H4 (cell line): ENCODE results near the gene GOLGA3. TPM values are rescaled to one million over a fixed set of nuclear protein-coding genes. Genes with fewer than 3 reads are reported as not detected.
A peak's percentile ranks its signal among the peaks of the same experiment; 100 is the strongest.
"Not testable (repeated sequence)": the region's sequence is repeated elsewhere in the genome, so short reads cannot be mapped to it uniquely, and the experiment has no call there.

Experiments
- DNase-seq: peaks from one replicate; pipeline ENCODE4 v3.0.0-alpha.2; 2015; ENCODE audit warnings: low spot score
- total RNA-seq: library from RNA; depleted of rRNA; stranded (reverse); fragments of >200 nt; shearing (Covaris generic); gene quantifications from 2 replicates; pipeline ENCODE4 v1.2.3, GENCODE V29; 2014

The GOLGA3 gene
- total RNA-seq, 1 experiment from 2014 or later, result 37.3 TPM

DNA sequence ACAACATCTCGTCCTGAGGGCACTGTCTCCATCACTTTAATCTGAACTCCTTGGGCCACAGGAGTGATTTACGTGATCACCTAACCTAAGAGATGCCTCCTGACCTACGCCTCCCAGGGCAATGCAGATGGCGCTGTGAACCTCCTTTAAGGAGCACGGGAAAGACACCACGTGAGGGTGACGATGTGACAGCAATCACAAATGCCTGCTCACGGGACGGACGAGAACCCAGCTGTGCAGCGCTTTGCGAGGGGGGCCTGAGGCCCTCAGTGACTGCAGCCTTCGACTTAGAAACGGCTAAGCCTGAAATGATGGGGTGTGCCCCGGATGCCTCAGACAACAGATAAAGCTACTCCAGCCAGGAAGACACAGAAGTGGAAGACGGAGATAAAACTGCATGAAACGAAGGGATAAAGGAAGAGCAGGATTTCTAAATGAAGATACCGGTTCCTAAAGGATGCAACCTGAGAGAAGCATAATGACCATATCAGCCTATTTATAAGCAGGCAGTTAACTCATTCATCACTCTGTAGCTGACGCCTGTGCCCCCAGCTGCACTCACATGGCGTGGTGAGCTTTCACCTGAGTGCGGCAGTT, 13.9 kb upstream of the GOLGA3 start:
- DNase-seq, result no peak

- DNase-seq, result no peak
Observed at GRCh38 chr12:132841151-132841550, 12.5 kb upstream of the GOLGA3 start.

GRCh38 chr12:132840536-132840935, 11.9 kb upstream of the GOLGA3 start:
- DNase-seq, result no peak

DNA sequence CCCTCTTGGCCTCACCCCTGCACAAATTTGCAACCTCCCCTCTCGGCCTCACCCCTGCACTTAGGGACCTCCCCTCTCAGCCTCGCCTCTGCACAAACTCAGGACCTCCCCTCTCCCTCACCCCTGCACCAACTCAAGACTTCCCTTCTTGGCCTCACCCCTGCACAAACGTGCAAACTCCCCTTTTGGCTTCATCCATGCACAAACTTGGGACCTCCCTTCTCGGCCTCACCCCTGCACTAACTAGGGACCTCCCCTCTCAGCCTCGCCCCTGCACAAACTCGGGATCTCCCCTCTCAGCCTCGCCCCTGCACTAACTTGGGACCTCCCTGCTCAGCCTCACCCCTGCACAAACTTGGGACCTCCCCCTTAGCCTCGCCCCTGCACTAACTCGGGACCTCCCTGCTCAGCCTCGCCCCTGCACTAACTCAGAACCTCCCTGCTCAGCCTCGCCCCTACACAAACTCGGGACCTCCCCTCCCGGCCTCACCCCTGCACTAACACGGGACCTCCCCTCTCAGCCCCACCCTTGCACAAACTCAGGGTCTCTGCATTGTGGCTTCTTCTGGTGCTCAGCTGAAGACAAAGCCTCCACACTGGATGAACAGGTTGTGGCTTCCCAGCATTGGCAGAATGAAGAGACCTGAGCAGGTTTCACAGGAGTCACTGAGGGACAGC, 11.0 kb upstream of the GOLGA3 start:
- no peak for DNase-seq

- DNase-seq, result no peak
Observed at GRCh38 chr12:132838410-132839080, 9.9 kb upstream of the GOLGA3 start.

DNA sequence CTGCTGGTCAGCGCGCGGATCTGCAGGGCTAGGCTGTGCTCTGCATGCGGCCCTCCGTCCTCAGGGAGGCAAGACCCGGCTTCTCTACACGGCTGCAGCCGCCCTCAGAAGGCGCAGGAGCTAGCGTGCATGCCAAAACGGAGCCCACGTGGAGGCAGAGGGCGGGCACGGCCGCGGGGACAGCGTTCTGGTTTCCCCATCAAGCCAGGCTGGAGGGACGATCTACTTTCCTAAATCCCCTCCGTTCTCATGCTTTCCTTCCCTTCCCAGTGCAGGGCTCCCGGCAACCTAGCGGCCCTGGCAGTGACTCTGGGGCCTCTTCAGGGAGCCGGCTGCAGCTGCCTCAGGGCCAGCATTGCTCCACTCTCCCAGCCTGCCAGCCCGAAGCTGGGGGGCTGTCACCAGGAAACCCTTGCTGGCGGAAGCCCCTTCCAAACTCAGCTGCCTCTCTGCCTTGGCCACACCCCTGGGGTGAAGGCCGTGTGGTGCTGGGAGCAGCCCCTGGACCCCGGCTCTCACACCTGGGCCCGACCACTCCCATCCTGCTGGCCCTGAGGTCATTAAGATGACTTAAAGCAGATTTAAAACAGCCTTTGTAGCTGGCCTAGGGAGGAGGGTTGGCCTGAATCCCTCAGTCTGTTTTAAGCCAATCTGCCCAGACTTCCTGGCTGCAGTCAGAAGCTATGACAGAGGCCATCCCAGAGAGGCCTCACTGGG, 9.2 kb upstream of the GOLGA3 start:
- no peak for DNase-seq

- DNase-seq, result no peak
Observed at GRCh38 chr12:132836795-132837331, 8.2 kb upstream of the GOLGA3 start.

DNA sequence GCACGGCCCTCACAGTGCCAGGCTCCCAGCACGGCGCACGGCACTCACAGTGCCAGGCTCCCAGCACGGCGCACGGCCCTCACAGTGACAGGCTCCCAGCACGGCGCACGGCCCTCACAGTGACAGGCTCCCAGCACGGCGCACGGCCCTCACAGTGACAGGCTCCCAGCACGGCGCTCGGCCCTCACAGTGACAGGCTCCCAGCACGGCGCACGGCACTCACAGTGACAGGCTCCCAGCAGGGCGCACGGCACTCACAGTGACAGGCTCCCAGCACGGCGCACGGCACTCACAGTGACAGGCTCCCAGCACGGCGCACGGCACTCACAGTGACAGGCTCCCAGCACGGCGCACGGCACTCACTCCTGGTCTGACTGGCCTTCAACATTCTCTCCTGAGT, 7.6 kb upstream of the GOLGA3 start:
- not testable (repeated sequence) for DNase-seq

- DNase-seq, result no peak
Observed at GRCh38 chr12:132835076-132836025, 6.7 kb upstream of the GOLGA3 start.

DNA sequence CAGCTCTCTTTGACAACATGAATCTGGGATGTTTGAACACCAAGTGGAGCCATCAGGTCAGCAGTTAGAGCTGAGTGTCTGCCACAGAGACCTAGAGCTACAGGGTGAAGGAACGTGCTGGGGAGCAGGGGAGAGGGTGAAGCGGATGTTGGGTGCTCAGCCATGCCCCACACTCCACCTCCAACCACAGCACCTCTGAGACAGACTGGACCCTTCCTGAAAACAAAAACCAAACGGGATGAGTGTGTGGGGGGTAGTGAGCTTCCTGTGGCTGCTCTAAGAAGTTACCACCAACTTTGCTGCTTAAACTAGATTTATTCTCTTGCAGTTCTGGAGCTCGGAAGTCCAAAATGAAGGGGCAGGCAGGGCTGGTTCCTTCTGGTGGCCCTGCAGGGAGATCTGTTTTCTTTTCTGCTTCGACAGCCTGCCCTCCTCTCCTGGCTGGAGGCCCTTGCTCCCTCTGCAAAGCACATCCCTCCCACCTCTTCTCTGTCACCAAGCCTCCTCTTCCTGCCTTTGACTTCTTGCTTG, 5.6 kb upstream of the GOLGA3 start:
- DNase-seq, result no peak

- no peak for DNase-seq
Observed at GRCh38 chr12:132833341-132833740, 4.7 kb upstream of the GOLGA3 start.

- DNase-seq, result no peak
Observed at GRCh38 chr12:132831771-132832170, 3.1 kb upstream of the GOLGA3 start.

DNA sequence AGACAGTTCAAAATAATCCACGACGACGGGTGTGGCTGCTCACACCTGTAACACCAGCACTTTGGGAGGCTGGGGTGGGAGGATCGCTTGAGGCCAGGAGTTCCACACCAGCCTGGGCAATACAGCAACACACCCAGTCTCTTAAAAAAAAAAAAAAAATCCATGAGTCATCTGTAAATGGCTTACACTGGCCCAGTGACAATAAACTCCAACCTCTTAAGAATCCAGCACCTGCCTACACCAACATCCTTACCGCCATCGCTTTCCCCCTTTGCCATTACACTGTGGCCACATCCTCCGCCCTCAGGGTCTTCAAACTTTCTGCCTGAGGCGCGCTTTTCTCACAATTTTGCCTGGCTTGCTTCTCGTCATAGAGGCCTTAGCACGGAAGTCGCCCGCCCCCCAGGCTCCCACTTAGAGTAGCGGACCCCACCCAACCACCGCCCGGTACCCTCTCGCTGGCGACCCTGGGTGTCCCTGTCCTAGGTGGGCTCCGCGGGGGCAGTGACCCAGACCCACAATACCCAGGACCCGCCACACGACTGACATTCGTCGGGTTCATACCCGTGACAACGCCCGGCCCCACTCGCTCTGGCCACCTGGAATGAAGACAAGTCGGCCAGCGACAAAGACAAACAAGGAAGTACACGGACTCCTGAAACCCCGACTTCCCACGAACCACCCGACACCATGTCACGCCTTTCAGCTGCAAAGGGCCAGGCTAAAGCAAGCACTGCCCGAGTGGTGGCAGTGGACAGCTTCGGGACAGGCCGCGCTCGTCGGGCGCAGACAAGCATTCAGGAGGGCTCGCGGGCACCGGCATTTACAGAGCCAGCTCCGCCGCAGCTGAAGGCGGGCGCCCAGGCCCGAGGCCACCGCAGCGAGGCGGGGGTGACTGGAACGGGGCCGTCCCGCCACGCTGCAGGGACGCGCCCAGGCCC, 636 bp downstream of the GOLGA3 start:
- DNase-seq, result peak; percentile 32

DNA sequence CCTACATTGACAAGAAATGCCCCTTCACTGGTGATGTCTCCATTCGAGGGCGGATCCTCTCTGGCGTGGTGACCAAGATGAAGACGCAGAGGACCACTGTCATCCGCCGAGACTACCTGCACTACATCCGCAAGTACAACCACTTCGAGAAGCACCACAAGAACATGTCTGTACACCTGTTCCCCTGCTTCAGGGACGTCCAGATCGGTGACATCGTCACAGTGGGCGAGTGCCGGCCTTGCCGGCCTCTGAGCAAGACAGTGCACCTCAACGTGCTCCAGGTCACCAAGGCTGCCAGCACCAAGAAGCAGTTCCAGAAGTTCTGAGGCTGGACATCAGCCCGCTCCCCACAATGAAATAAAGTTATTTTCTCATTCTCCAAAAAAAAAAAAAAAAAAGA, 2.8 kb downstream of the GOLGA3 start:
- DNase-seq, result no peak

GRCh38 chr12:132825089-132825488, 3.6 kb downstream of the GOLGA3 start:
- DNase-seq, result no peak

DNA sequence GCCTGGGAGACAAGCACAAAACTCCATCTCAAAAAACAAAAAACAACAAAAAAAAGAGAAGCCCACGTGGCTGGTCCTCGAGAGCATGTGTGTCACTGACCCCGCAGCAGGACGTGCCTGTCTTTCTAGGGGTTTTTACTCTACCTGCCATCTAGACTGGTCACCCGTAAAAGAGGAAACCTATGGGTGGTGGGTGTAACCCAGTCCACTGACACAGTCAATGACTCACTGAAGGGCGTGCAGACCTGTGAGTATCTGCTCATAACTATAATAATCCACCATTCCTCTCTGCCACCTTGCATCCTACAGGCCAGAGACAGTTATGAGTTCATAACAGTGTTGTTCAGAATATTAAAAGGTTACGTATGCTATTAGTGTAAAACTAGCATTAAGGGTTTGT, 4.6 kb downstream of the GOLGA3 start:
- DNase-seq, result no peak

DNA sequence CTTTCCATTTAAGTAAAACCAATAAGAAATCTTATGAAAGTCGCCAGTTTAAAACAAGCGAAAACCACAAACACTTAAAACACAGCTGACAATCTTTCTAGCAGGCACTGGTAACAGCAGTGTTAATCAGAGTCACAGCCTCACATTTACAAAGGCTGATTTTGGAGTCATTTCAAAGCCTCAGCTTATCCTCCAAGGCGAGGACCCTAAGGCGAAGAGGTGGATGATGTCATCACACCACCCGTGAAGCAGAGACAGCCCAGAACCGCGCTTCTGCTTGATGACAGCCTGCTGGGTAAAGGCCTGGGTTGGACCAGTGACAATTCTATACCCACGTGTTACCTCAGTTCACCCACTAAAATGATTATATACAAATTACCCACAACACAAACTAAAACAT, 10.1 kb downstream of the GOLGA3 start:
- no peak for DNase-seq

DNA sequence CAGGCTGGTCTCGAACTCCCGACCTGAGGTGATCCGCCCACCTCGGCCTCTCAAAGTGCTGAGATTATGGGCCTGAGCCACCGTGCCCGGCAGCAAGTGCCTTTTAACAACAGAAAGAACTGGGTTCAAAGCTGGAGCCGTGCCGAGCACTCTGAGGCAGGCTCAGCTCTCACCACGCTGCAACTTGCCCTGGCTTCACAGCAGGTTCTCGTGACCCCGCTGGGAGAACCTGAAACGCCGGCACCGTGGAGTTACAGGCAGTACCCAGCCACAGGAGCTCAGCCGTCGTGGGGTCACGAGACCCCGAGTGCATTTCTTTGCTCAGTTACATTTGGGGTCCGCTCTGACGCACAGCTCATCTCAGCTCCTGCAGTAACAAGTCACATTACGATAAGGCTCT, 14.4 kb downstream of the GOLGA3 start:
- no peak for DNase-seq

GRCh38 chr12:132813443-132813842, 15.2 kb downstream of the GOLGA3 start:
- DNase-seq, result no peak
